ENCODE results near the gene VPS45. TPM values are rescaled to one million over a fixed set of nuclear protein-coding genes. Genes with fewer than 3 reads are reported as not detected.

The VPS45 gene
- 14.8 to 17.4 TPM (median 15.9 TPM) in 5 replicates for total RNA-seq (2022; extraction: Qiagen RNA extraction)

GRCh38 chr1:150067184-150068108 lies at the start of gene VPS45:
VPS45 (plus strand) TSS chr1:150067776; CDS start chr1:150067858, 82 bp downstream.

GRCh38 chr1:150149271-150150132 lies 81.9 kb downstream of the VPS45 start, which contains the start of gene PLEKHO1:
PLEKHO1 (plus strand) TSS chr1:150149916; CDS start chr1:150150258, 342 bp downstream.

Other genes with a start within 250 kb of the VPS45 start
- 13.3 to 24.5 TPM (median 22.2 TPM) in 5 replicates for gene BOLA1, start 168.2 kb upstream of the VPS45 start, total RNA-seq (2022; extraction: Qiagen RNA extraction)
- gene SV2A, start 149.9 kb upstream of the VPS45 start, total RNA-seq (2022; extraction: Qiagen RNA extraction): 0.05 to 0.17 TPM (median 0.10 TPM) in 5 replicates
- 119 to 139 TPM (median 126 TPM) in 5 replicates for gene SF3B4, start 140.0 kb upstream of the VPS45 start, total RNA-seq (2022; extraction: Qiagen RNA extraction)
- 7.3 to 9.8 TPM (median 8.1 TPM) in 5 replicates for gene MTMR11, start 130.9 kb upstream of the VPS45 start, total RNA-seq (2022; extraction: Qiagen RNA extraction)
- 9.3 to 14.0 TPM (median 12.3 TPM) in 5 replicates for gene OTUD7B, start 57.0 kb upstream of the VPS45 start, total RNA-seq (2022; extraction: Qiagen RNA extraction)
- gene PLEKHO1, start 82.1 kb downstream of the VPS45 start, total RNA-seq (2022; extraction: Qiagen RNA extraction): 6.6 to 8.8 TPM (median 6.9 TPM) in 5 replicates
- 33.9 to 46.7 TPM (median 43.0 TPM) in 5 replicates for gene ANP32E, start 168.3 kb downstream of the VPS45 start, total RNA-seq (2022; extraction: Qiagen RNA extraction)
- gene CA14, start 190.0 kb downstream of the VPS45 start, total RNA-seq (2022; extraction: Qiagen RNA extraction): not detected in 5 replicates
- 128 to 148 TPM (median 139 TPM) in 5 replicates for gene APH1A, start 201.2 kb downstream of the VPS45 start, total RNA-seq (2022; extraction: Qiagen RNA extraction)
- gene C1orf54, start 205.0 kb downstream of the VPS45 start, total RNA-seq (2022; extraction: Qiagen RNA extraction): 0.24 to 1.1 TPM (median 0.61 TPM) in 4 of 5 replicates, not detected in the other
- gene CIART, start 214.8 kb downstream of the VPS45 start, total RNA-seq (2022; extraction: Qiagen RNA extraction): 1.5 to 3.1 TPM (median 1.7 TPM) in 5 replicates
- gene MRPS21, start 226.1 kb downstream of the VPS45 start, total RNA-seq (2022; extraction: Qiagen RNA extraction): 83.1 to 92.1 TPM (median 85.9 TPM) in 5 replicates